GM12864 (cell line): ENCODE results near the gene TFCP2.

Experiments used
- DNase-seq: peaks from one replicate; pipeline ENCODE4 v3.0.0-alpha.2; 2011; ENCODE audit warnings: low read depth
- H3K4me3 ChIP-seq: 2 replicates; pipeline ENCODE4 v1.5.1; 2011; ENCODE audit warnings: mild to moderate bottlenecking, low read depth, low read length, control low read depth
- TF ChIP-seq, protein P1 (sequence below): IDR thresholded peaks from 2 replicates; pipeline ENCODE4 v1.5.1; 2011; ENCODE audit warnings: low read depth, mild to moderate bottlenecking, moderate library complexity, low read length, control low read depth, inconsistent platforms; ENCODE audit errors: missing control alignments

The TFCP2 gene

DNA sequence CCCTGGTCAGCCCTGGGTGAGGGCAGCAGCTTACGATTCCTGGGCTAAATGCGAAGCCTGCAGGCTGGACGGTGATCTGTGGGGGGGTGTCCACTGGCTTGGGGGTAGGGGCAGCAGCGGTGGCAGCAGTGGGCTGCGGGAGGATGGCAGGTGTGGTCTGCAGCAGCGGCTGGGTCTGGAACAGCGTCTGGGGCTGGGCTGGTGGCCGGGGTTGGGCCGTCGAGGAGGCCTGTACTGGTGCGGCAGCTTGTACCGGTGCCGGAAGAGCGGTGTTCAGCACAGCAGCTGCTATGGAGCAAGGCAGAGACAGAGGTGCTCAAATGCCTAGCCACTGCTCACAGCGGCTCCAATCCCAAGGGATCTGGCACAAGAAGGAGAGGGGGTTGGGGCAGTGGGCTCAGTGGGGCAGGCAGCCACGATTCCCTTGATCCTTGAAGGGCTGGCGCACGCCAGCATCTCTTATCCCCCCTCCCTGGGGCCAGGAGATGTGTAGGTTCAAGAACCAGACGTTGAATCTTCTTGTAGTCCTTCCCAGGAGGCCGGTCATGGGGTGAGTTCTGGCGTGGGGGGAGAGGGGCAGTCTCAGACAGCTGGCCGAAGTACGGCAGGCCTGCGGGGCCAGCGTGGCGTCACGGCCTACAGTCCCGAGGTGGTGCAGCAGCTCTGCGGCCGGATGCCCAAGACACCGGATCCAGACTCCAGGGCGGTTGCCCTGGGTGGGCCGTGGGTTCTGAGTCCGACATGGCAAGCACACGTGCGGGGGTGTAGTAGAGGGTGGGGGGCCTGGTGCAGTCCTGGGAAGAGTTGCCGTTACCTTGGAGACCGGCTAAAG is 25.0 kb upstream of the TFCP2 start:
- TF ChIP-seq, protein P1, sequence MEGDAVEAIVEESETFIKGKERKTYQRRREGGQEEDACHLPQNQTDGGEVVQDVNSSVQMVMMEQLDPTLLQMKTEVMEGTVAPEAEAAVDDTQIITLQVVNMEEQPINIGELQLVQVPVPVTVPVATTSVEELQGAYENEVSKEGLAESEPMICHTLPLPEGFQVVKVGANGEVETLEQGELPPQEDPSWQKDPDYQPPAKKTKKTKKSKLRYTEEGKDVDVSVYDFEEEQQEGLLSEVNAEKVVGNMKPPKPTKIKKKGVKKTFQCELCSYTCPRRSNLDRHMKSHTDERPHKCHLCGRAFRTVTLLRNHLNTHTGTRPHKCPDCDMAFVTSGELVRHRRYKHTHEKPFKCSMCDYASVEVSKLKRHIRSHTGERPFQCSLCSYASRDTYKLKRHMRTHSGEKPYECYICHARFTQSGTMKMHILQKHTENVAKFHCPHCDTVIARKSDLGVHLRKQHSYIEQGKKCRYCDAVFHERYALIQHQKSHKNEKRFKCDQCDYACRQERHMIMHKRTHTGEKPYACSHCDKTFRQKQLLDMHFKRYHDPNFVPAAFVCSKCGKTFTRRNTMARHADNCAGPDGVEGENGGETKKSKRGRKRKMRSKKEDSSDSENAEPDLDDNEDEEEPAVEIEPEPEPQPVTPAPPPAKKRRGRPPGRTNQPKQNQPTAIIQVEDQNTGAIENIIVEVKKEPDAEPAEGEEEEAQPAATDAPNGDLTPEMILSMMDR: no peak
- DNase-seq: no peak
- no peak overlapping the region for H3K4me3 ChIP-seq

DNA sequence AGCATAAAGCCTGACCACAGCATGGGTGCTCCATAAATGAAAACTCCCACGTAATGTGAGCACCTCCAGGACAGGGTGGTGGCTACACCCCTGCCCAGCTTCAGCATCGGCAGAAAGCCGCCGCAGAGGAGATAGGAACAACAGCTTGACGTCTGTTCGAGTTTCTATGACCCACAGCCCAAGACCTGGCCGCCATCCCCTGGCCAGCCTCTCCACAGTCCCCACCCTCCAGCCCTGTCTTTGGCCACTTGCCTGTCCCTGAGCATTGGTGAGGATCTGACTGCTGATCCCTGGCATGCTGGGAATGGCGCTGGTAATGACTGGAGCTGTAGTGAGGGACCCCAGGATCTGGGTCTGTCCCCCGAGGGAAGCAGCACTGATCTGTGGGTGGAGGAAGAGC is 23.6 kb upstream of the TFCP2 start:
- DNase-seq: no peak
- TF ChIP-seq, protein P1: no peak
- no peak overlapping the region for H3K4me3 ChIP-seq

DNA sequence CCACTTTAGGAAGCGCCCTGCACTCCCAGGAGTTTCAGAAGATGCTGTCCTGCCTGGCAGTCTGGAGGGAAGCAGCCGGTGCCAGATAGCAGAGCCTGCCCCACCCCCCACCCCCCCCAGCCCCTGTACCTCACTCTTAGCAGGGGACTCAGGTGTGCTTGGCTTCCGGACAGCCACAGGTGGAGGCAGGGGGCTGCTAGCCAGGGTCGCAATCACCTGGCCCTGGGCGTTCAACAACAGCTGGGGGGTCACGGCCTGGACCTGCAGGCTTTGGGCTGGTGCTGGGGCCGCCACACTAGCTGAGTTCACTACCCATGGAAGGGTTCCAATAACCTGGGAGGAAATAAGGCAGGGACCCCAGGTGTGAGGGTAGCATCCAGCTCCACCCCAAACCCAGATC is 22.9 kb upstream of the TFCP2 start:
- no peak for DNase-seq
- TF ChIP-seq, protein P1: no peak
- no peak overlapping the region for H3K4me3 ChIP-seq

DNA sequence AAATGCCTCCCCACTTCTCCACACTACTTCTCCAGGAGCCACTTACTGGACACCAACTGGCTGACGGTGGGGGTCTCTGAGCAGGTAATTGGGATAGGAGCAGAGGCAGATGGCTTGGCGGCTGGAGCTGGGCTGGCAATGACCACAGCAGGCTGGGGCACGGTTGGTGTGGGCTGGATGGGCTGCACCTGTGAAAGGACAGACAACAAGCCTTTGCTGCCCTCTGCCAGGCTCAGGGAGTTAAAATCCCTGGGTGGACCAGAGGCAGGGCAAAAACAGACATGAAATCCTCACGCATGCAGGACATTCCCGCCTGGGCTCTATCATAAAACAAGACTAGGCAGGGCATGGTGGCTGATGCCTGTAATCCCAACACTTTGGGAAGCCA is 19.3 kb upstream of the TFCP2 start:
- no peak overlapping the region for H3K4me3 ChIP-seq
- TF ChIP-seq, protein P1: no peak
- DNase-seq: no peak

DNA sequence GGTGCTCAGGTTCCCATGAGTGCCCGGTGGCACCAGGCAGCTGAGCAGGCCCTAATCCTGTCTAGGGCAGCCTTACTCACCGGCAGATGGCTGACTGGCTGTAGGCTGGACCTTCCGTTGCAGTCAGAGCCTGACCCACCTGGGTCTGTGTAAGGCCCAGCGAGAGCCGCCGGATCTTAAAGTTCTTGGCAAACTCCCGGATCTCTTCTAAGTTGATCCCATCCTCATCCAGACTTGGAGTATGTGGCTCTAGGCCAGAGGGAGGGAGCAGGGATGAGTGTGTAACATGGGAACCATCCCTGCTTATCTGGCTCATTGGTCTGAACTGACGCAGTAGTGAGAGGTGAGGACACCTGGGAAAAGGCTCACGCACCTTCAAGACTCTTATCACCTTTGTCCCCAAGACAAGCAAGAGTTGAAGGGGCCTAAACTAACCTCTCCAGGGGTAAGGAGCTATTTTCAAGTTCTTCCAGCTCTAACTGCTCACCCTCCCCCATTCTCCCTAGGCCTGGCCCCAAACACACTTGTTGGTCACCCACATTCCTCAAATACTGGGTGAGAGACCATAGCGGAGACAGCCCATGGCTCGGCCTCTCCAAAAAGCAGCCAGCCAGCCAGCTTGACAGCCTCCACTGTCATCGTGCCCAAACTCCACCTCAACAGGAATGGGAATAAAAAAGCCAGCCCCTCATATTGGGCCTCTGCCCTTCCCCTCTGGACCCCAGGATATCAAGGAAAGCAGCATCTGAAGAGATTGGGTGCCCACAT is 18.8 kb upstream of the TFCP2 start:
- TF ChIP-seq, protein P1: no peak
- DNase-seq: no peak
- H3K4me3 ChIP-seq: no peak overlapping the region

DNA sequence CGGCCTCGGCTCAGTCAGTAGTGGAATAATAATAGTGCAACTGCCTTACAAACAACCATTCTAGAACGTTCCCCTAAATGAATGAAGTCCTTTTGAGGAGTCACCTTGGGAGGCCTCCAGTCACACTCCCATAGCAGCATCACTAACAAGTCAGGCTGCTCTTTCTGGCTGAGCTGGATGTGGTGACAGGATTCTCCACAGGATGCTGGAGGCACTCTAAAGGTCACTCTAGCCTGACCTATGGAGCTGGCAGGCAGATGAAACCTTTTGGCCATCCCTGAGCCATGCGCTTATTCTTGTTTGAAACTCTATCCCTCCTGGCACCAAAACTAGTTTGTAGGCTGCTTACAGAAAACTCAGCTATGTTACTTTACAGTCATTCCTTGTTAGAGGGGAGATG is 17.9 kb upstream of the TFCP2 start:
- no peak for DNase-seq
- no peak overlapping the region for H3K4me3 ChIP-seq
- TF ChIP-seq, protein P1: no peak
